GM19452 (cell line): Measurements from ENCODE around the gene MRPL32.

Experiments used
- ATAC-seq: cut with Tn5 transposase; IDR thresholded peaks from one replicate; pipeline ENCODE4 v1.9.1; 2021; ENCODE audit not compliant: unreplicated experiment

Gene MRPL32

DNA sequence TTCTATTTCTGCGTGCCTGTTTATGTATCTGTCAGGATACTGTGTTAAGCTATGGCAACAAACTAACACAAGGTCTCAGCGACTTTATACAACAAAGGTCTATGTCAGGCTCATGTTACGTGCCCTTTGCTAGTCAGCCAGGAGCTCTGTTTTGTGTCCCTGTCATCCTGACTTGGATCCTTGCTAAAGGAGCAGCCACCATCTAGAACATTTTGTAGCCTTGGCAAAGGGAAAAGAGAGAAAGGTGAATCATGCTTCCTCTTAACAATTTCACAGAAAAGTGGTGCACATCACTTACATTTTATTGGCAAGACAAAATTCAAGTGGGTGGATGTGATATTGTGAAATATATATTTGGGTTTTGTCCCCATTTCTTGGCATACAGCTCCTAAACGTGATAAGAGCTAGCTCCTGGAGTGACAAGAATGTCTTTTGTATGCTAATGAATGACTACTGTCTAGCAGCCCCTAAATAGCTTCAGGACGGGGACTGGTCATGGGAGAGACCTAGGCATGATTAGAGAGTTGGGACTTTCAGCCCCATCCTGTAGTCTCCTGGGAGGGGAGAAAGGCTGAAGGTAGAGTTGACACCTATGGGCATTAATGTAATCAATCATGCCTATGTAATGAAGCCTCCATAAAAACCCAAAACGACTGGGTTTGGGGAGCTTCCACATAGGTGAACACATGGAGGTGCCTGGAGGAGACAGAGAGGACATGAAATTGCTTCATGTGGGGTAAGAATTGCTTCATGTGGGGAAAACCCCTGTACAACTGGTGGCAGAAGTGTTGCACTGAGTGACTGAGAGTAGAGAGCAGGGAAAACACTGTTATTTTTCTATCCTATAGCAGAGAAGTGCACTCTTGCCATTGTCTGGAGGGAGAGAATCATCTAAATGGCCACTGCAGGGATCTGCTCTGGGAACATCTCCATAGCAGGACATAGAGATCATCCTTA is 33.0 kb downstream of the MRPL32 start:
- no peak for ATAC-seq

DNA sequence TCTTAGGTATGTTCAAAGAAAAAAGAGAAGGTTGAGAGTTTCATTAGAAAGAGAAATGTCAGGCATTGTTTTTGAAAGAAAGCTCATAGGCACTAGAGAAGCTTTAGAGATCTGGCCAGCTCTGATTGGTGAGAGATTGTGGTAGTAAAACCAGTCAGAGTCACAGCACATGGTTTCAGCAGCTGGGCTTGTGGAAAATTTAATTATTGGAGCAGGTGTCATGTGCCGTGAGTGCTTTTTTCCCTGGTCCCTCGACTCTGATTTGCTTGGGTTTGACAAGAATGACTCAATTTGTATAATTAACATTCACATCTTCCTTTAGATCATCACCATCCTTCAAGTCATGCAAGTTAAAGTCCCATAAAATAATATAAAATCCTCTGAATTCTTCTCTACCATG is 35.2 kb downstream of the MRPL32 start:
- no peak for ATAC-seq

DNA sequence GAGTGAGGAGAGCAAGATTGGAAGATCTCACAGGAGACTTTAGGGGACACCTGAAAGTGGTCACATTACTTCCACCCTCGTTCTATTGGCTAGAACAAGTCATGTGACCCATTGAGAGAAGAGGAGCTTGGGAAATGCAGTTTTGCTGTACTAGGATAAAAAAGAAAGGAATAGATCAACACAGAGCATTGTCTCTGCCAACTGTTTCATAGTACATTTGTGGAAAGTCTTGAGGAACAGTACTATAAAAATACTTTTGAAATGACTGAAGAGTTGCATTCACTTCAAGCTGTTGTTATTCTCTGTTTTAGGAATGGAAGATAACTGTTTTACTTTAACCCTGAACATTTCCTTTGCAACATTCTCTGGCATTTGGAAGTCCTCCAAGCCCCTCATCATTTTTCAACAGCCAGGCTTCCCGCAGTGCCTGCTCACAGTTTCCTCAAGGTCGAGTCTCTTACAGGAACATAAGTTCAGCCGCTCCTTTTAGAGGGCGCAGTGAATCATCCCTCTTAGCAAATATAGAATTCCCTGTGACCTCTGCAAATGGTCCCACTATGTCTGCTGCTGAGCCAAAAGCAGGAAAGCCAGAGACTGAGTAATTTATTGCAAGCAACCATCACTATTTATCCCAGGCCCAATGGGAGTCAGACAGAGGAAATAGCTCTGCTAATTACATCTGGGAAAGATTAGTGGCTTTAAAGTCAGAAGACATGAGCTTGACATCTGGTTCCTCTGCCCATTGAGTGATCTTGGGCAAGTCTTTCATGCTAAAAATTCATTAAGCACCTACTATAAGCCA is 40.7 kb downstream of the MRPL32 start:
- ATAC-seq: no peak

DNA sequence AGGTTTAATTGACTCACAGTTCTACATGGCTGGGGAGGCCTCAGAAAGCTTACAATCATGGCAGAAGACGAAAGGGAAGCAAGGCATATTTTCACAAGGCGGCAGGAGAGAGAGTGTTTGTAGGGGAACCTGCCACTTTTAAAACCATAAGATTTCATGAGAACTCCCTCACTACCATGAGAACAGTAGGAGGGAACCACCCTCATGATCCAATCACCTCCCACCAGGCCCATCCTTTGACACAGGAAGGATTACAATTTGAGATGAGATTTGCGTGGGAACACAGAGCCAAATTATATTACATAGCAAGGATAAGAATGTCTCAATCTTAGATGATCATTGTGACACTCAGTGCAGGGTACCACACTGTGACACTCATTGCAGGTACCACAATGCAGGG is 44.2 kb downstream of the MRPL32 start:
- no peak for ATAC-seq

DNA sequence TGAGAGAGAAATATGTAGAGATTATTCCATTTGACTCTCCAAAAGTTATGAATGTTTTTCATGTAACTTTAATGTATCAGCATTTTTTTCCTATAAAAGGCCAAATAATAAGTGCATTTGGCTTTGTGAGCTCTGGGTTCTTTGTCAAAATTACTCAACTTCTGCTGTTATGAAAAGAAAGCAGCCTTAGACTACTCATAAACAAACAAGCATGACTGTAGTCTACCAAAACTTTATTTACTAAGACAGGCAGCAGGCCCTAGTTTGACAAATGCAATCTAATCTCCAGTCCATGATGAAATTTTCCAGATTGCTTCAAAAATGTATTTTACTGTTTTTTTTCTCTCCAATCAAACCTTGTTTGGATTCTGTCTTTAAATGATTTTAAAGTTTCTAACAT is 46.3 kb downstream of the MRPL32 start:
- ATAC-seq: no peak

DNA sequence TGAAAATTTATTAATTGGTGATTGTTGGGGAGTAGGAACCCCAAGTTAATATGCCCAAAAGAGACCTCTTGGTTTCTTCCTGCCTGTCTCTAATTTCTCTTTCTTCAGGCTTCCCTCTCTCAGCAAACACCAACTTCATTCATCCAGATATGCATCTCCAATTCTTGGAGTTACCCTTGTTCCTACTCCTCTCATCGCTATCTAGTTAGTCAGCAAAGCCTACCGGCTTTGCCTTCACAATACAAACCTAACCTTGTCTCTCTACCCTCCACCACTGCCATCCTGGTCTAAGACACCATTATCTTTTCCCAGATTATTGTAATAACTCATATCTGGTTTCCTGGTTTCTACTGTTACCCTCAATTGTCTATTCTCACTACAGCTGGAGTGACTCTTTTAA is 47.9 kb downstream of the MRPL32 start:
- ATAC-seq: no peak

DNA sequence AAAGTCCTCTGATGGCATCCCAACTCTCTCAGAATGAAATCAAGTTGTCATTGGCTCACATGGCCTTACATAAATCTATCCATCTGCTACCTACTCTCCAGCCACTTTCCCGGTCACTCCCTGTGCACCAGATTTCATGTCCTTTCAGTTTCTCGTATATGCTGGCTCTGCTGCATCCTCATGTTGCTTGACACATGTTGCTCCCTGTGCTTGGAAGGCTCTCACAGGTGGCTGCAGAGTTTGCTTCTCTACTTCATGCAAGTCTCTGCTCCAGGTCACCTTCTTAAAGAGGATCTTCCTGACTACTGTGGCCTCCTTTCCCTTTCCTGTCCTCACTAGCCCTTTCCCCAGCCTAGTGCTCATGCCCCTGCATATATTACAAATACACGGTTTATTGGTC is 48.3 kb downstream of the MRPL32 start:
- ATAC-seq: no peak

DNA sequence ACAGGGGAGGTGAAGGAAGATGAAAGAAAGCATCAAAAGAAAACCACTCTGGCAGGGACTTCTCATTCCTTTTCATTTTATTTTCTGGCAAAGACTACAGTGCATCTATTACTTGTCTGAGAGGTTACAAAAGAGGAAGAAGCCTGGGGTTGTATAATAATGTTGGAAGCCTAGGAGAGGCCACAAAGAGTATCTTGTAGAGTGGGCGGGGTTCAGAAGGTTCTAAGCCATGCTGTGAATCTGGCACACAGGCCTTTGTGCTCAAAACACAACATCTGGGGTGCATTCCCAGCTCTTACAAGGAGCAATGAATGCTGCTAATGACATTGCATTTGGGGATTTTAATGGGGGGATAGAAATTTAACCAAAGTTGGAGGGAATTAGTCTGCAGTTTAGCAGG is 49.4 kb downstream of the MRPL32 start:
- ATAC-seq: no peak

DNA sequence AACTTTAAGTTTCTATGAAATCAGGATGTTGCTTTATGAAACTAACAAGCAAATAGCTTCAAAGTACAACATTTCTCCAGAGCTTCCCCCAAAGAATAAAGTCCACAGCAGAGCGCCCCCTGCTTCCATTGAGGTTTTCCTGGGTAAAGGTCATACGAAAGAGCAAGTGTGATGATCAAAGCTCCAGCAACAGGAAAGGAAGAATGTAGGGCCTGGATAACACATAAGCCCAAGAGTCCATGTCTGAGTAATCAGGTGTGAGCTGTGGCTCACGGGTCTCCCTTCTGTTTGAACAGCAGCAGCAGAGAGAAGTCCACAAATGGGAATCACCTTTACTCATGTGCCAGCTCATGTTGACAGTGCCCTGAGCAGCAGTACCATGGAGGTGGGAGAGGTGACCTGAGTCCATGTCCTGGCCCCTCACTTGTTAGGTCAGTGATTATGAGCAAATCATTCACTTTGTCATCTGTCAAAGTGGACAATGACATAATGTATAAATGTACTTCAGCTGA is 50.5 kb downstream of the MRPL32 start:
- no peak for ATAC-seq

DNA sequence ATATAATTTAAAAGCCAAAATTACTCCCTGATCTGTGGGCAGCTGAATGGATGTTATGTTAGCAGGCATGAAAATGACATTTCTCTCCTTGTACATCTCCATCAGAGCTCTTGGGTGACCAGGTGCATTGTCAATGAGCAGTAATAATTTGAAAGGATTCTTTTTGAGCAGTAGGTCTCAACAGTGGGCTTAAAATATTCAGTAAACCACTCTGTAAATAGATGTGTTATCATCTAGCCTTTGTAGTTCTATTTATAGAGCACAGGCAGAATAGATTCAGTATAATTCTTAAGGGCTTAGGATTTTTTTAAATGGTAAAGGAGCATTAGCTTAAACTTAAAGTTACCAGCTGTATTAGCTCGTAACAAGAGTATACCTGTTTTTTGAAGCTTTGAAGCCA is 52.0 kb downstream of the MRPL32 start:
- no peak for ATAC-seq

DNA sequence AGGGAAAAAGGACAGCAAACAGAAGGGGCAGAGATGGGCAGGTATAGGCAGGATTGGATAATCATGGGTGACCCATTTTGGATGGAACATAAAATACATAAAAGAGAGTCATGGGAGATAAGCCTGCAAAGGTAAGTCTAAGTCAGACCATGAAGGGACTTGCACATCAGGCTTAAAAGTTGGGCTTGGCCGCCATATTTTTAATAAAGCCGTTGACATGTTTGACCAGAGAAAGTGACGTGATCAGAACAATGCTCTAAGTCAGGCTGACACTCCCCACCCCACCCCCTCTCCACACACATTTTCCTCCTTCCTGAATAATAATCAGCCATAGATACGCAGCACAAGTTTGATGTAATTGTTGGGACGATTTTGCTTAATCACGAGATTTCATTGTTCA is 54.0 kb downstream of the MRPL32 start:
- no peak for ATAC-seq

DNA sequence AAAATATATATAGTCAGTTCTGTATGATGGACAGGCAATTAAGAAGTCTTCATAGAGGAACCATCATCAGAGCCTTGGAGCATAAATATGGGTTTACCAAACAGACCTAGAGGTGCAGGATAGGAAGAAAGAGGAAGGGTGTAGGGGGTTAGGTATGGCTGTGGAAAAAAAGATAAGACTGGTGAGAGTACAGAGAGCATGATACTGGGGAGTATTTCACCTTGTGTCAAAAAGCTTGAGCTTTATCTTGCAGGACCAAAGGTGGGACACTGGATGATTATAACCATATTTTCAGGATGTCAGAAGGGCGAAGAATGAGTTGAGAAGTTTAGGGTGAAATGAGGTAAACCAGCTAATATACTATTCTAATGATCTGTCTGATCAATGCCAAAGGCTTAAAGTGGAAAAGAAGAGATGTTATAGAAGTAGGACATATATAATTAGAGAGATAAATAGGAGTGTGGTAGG is 54.6 kb downstream of the MRPL32 start:
- no peak for ATAC-seq
